BJ (cell line): ENCODE data around the gene PSEN1. TPM values are rescaled to one million over a fixed set of nuclear protein-coding genes. Genes with fewer than 3 reads are reported as not detected.

Experiments
- CTCF ChIA-PET: fragments of 350-600 bp; formaldehyde crosslinking; extraction: SDS; loops from one replicate; lab custom pipeline; 2021; ENCODE audit warnings: antibody characterized with exemption, inconsistent platforms; lab: Yijun Ruan, JAX
- POLR2A ChIA-PET: fragments of 300-600 bp; sonication (Branson Sonifier 250); formaldehyde crosslinking; extraction: SDS; loops from one replicate; lab custom pipeline; 2021; ENCODE audit warnings: antibody characterized with exemption; lab: Charles Lee
- DNase-seq: peaks from one replicate; pipeline ENCODE4 v3.0.0-alpha.2; 2011; ENCODE audit warnings: low read depth
- H3K27me3 ChIP-seq: 2 replicates; pipeline ENCODE4 v1.6.0; 2011; ENCODE audit warnings: low read length; ENCODE audit not compliant: control insufficient read depth, insufficient read depth
- H3K36me3 ChIP-seq: 2 replicates; pipeline ENCODE4 v1.5.1; 2011; ENCODE audit warnings: low read length; ENCODE audit not compliant: control insufficient read depth, insufficient read depth
- H3K4me3 ChIP-seq: 2 replicates; pipeline ENCODE4 v1.5.1; 2011; ENCODE audit warnings: low read depth, mild to moderate bottlenecking, control low read depth, low read length
- CTCF ChIP-seq: IDR thresholded peaks from 2 replicates; pipeline ENCODE4 v1.5.1; 2011; ENCODE audit warnings: low read depth, mild to moderate bottlenecking, control low read depth, inconsistent platforms, low read length, moderate library complexity; ENCODE audit not compliant: insufficient read depth
- polyA plus RNA-seq: library from polyadenylated mRNA; depleted of rRNA; stranded (reverse); fragments of >200 nt; gene quantifications from 2 replicates; pipeline ENCODE4 v1.2.3, GENCODE V29; 2011; rRNA removed
- small RNA-seq: library from RNA; depleted of rRNA; stranded (forward); fragments of <200 nt; gene quantifications from one replicate; pipeline ENCODE3, GENCODE V24; 2012; ENCODE audit warnings: low replicate concordance, low read depth; ENCODE audit not compliant: insufficient read length

PSEN1 gene
- polyA plus RNA-seq, 1 experiment: 15.8 TPM

GRCh38 chr14:73269729-73270531, 133.6 kb downstream of the PSEN1 start:
- H3K4me3 ChIP-seq: peak overlapping the region; percentile 36
- no peak for TF ChIP-seq CTCF
- CTCF ChIA-PET: interaction anchor here (1.5 kb wide), 1 partner anchor 202 kb away, joined by 7 read pairs; no protein-coding TSS in a partner anchor
- DNase-seq: no peak
- no peaks in the 10 kb centered on the region for H3K27me3 ChIP-seq
- POLR2A ChIA-PET: no interaction called here
- peaks cover 4% of the 10 kb centered on the region for H3K36me3 ChIP-seq

DNA sequence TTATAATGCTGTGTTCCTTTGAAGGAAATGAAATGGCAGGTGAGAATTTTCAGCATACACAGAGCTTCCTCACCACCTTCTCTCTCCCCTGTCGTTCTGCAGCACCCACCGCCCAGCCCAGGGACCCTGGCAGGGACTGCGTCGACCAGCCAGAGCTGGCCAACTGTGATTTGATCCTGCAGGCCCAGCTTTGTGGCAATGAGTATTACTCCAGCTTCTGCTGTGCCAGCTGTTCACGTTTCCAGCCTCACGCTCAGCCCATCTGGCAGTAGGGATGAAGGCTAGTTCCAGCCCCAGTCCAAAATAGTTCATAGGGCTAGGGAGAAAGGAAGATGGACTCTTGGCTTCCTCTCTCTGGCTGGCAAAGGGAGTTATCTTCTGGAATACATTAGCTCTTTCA, 136.1 kb downstream of the PSEN1 start:
- TF ChIP-seq CTCF: no peak
- Histone ChIP-seq H3K4me3 (no peak overlapping the region), H3K36me3 (peaks cover 14% of the 10 kb centered on the region), H3K27me3 (no peaks in the 10 kb centered on the region)
- ChIA-PET POLR2A (no interaction called here), CTCF (interaction anchor here (0.6 to 2.6 kb wide), 4 partner anchors 10 to 199 kb away, joined by 3 to 6 read pairs (median 4); no protein-coding TSS in a partner anchor)
- DNase-seq: no peak

Small RNAs within 50 kb of the gene (small RNA-seq; reads per million reads assigned to genes)
- not detected for gene AC004858.1
- not detected for gene RNU6-419P

Other genes with a start within 250 kb of the PSEN1 start
- gene DPF3, start 242.4 kb upstream of the PSEN1 start, polyA plus RNA-seq: 3.6 and 4.3 TPM in 2 replicates
- gene DCAF4, start 210.0 kb upstream of the PSEN1 start, polyA plus RNA-seq: 22.9 and 29.2 TPM in 2 replicates
- gene ZFYVE1, start 109.4 kb upstream of the PSEN1 start, polyA plus RNA-seq: 26.6 and 31.6 TPM in 2 replicates
- gene RBM25, start 78.0 kb upstream of the PSEN1 start, polyA plus RNA-seq: 21.9 and 27.5 TPM in 2 replicates
- 1.0 and 1.1 TPM in 2 replicates for gene PAPLN, start 101.0 kb downstream of the PSEN1 start, polyA plus RNA-seq